Measurements from ENCODE around the gene PSAT1.

DNA sequence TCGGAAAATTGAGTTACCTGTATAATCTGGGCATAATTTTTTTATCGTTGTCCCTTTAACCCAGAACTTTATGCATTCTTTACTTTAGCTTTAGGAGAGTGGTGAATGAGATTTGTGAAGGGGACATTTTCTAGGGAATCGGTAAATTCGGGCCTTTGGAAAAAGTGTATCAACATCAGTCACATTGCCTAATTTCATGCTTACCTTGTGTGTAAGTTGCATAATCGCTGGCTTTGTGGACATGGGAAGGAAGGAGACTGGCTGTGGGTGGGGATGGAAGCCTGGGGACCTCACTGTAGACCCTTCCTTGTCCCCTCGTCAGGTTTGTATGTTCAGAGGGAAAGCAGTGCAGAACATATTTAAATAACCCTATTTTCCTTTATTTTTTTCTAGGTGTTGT, 3.3 kb downstream of the PSAT1 start:
- TF ChIP-seq, protein P1, sequence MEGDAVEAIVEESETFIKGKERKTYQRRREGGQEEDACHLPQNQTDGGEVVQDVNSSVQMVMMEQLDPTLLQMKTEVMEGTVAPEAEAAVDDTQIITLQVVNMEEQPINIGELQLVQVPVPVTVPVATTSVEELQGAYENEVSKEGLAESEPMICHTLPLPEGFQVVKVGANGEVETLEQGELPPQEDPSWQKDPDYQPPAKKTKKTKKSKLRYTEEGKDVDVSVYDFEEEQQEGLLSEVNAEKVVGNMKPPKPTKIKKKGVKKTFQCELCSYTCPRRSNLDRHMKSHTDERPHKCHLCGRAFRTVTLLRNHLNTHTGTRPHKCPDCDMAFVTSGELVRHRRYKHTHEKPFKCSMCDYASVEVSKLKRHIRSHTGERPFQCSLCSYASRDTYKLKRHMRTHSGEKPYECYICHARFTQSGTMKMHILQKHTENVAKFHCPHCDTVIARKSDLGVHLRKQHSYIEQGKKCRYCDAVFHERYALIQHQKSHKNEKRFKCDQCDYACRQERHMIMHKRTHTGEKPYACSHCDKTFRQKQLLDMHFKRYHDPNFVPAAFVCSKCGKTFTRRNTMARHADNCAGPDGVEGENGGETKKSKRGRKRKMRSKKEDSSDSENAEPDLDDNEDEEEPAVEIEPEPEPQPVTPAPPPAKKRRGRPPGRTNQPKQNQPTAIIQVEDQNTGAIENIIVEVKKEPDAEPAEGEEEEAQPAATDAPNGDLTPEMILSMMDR (IDR thresholded peaks at IDR 0.05): no peak
- TF ChIP-seq POLR2A (IDR thresholded peaks at IDR 0.05): no peak
